SKM-1 (cell line): ENCODE results near the gene GZMM.

Experiments
- DNase-seq: peaks from one replicate; lab custom pipeline; 2025; ENCODE audit not compliant: unreplicated experiment; lab: John Stamatoyannopoulos, UW

Gene GZMM

DNA sequence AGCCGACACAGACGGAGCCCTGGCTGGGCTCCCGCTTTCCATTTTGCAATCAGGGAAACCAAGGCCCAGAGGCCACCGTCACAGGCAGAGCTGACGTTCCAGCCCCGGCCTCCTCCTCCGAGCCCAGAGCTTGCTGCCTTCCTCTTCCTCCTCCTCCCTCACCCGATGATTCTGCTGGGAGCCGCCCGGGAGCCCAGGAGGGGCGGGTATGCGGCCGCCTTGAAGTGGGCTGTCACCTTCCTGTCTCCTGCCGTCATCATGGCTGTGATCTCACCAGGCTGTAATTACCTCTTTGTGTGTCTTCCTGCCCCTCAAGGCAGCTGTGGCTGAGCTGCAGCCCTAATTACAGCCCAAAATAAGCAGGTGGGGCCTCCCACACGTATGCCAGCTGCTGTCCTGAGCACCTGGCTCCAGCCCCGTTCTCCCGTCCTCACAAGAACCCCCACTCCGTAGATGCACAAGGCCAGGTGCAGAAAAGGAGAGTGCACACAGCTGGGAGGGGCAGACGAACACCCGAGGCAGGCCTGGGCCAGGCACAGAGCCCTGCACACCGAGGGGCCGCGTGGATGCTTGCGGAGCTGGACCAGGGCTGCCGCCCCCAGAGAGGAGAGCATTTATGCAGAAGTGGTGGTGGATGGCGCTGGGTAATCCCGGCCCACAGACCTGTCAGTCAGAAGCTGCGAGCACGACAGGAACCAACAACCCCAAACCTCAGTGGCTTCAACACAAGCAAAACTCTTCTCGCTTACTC lies 32.6 kb upstream of the GZMM start:
- DNase-seq: peak; percentile 78

DNA sequence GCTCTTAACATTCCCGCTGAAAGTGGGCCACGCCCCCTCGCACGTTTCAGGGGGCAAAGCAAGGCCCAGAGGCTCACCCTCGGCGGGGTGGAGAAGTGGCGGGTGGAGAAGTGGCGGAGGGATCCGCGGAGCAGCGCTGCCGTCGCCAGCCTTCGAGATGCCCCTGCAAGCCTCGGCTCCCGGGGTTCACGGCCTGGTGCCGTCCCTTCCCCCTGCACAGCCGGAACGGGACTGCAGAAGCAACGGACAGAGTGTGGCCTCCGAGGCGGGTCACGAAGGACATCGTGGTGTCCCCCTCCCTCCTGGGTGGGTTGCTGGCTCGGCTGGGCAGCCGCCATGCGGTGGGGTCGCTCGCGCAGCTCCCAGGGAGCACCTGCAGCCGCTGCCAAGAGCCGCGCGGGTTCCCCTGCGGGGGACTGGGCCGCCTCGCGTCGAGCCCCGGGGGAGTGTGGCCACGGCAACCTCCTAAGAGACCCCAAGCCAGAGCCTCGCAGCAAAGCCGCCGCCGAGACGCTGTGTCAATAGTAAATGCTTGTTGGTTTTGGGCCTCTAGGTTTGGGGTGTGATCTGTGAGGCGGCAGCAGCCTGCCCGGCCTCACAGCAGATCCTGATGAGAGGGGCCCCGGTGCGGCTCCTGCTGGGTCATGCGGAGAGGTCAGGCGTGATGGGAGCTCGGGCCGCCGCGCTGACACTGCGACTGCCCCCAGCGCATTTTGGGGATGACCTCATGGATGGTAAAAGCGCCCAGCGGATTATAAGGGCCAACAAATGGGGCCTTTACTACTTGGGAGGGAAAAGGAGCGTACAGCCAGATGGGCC lies 31.1 kb upstream of the GZMM start:
- DNase-seq: no peak

DNA sequence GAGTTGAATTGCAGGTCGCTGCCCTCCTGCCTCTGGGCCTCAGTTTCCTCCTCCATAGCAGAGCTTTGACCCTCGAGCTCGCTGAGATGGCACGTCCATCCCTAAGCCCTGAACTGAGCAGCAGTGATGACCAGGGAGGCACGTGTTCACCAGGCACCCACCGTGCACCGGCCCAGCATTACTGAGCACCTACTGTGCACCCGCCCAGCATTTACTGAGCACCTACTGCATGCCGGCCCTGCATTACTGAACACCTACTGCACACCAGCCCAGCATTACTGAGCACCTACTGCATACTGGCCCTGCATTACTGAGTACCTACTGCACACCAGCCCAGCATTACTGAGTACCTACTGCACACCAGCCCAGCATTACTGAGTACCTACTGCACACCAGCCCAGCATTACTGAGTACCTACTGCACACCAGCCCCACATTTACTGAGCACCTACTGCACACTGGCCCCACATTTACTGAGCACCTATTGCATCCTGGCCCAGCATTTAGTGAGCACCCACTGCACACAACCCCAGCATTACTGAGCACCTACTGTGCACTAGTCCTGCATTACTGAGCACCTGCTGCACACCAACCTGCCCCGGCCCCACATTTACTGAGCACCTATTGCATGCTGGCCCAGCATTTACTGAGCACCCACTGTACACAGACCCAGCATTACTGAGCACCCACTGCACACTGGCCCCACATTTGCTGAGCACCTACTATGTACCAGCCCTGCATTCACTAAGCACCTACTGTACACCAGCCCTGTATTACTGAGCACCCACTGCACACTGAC lies 30.3 kb upstream of the GZMM start:
- no peak for DNase-seq

DNA sequence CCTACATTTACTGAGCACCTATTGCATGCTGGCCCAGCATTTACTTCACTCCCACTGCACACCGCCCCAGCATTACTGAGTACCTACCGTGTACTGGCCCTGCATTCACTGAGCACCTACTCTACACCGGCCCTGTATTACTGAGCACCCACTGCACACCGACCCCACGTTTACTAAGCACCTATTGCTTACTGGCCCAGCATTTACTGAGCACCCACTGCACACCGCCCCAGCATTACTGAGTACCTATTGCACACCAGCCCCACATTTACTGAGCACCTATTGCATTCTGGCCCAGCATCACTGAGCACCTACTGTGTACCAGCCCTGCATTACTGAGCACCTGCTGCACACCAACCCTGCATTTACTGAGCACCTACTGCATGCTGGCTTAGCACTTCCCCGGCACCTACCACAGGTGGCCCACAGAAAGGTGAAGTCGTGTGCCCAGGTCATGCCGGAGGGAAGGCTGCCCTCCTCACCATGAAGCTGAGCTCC lies 29.6 kb upstream of the GZMM start:
- no peak for DNase-seq

DNA sequence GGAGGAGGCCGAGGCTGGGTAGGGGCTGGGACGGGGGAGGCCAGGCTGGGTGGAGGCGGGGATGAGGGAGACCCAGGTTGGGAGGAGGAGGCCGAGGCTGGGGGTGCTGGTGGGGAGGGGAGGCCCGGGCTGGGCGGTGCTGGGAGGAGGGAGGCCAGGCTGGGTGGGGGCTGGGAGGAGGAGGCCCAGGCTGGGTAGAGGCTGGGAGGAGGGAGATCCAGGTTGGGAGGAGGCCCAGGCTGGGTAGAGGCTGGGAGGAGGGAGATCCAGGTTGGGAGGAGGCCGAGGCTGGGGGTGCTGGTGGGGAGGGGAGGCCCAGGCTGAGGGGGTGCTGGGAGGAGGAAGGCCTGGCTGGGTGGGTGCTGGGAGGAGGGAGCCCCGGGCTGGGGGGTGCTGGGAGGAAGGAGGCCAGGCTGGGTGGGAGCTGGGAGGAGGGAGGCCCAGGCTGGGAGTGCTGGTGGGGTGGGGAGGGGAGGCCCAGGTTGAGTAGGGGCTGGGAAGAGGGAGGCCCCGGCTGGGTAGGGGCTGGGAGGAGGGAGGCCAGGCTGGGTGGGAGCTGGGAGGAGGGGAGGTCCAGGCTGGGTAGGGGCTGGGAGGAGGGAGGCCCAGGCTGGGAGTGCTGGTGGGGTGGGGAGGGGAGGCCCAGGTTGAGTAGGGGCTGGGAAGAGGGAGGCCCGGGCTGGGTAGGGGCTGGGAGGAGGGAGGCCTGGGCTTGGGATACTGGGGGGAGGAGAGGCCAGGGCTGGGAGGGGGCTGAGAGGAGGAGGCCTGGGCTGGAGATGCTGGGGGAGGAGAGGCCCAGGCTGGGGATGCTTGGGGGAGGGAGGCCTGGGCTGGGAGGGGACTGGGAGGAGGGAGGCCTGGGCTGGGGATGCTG lies 25.9 kb upstream of the GZMM start:
- DNase-seq: no peak

DNA sequence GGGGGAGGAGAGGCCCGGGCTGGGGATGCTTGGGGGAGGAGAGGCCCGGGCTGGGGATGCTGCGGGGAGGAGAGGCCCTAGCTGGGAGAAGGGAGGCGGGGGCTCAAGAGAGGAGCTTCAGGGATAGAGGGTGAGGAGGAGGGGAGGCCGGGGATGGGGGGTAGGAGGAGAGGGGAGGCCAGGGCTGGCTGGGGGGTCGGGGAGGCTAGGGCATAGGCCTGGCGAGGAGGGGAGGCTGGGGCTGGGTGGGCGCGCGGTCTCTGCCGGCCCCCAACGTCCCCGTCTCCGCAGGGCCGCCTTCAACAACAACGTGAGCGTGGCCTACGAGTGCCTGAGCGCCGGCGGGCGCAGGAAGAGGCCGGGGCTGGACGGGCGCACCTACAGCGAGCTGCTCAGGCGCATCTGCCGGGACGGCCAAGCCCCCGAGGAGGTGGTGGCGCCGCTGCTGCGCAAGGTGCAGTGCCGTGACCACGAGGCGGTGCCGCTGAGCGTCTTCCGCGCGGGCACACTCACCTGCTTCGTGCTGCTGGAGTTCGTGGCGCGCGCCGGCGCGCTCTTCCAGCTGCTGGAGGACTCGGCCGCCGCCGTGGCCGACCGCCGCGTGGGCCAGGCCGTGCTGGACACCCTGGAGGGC lies 25.1 kb upstream of the GZMM start:
- DNase-seq: no peak

DNA sequence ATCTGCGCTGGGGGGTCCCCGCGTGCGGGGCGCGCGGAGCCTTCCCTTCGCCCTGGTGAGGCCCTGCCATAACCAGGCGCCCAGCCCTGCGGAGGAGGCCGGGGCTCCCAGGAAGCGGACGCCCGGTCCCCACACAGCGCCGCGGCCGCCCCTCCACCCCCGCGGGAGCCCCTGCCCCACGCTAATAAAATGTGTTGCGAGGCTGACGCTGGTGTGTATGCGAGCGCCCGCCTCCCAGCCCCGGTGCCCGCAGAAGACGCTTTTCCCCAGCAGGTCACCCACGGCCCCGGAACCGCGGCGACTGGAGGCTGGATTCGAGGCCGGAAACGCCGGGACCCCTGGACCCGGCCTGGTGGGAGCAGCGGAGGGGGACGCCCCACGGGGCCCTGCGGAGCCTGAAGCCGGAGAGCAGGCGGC lies 24.4 kb upstream of the GZMM start:
- no peak for DNase-seq

DNA sequence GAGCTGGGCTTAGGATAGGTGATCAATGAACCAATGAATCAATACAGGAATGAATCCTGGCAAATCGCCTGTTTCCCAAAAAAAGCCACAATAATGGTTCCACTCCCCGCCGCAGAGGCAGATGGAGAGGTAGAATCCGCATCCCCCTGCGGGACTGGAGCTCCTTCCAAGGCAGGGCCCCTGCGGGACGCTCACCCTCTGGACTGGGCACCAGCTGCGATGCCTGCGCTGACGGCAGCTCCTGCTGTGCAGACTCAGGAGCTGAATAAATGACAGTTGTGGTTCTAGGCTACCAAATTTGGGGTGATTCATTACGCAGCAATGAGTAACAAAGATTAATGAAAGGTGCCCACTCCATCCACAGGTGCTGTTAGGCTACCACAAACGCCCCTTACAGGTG lies 21.1 kb upstream of the GZMM start:
- DNase-seq: no peak

DNA sequence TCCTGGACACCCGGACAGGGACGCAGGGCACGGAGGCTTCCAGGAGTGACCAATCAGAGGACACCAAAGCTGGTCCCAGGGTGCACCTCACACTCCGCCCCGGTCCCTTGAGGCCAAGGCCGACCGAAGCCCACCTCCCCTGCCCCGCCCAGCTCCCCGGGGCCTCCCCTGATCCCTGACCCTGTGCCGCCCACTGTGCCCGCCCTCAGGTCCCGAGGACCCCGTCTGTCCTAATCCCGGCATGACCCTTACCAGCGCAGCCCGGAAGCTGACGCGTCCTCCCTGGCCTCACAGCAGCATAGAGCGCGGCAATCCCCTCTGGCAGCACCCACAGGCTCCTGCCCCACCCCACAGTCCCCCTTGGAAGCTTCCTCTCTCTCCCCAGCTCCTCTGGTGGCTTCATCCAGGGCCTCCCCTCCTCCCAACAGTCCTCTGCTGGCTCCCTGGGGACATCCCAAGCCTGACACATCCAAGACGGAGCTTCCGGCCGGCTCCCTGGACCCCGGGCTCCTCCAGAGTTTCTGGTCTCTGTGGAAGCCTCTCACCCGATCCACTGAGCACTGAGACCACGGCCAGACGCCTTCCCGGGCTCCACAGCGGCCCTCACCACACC lies 19.7 kb upstream of the GZMM start:
- DNase-seq: no peak

DNA sequence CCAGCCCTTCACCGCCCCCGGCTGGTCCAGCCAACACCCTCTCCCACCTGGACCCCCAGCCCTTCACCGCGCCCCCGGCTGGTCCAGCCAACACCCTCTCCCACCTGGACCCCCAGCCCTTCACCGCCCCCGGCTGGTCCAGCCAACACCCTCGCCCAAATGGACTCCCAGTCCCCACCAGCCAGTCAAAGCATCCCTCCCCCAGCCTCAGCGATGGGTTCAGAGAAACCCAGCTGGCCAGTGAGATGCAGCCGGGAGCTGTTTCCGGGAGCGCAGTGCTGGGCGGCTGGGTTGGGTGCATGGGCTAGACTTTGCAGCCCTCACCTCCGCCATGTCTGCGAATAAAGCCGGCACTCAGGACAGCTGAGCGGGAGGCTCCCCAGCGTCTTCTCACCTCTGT lies 18.8 kb upstream of the GZMM start:
- DNase-seq: no peak

DNA sequence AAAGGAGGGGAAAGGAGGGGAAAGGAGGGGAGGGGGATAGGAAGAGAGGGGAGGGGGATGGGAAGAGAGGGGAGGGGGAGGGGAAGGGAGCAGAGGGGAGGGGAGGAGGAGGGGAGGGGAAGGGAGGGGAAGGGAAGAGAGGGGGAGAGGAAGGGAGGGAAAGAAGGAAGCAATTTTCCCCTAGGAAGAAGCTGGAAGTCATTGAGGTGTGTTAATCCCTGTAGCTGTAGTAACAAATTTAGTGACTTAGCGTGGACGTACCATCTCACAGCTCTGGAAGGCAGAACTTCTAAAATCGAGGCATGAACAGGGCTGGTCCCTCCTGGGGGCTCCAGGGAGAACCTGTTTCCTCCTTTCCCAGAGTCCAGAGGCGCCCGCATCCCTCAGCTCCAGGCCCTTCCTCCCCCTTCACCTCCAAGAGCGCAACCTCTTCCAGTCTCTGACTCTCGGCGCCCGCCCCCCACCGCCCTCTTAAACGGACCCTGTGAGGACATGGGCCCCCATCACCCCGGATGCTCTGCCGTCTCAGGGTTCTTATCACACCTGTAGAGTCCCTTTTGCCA lies 17.9 kb upstream of the GZMM start:
- no peak for DNase-seq

DNA sequence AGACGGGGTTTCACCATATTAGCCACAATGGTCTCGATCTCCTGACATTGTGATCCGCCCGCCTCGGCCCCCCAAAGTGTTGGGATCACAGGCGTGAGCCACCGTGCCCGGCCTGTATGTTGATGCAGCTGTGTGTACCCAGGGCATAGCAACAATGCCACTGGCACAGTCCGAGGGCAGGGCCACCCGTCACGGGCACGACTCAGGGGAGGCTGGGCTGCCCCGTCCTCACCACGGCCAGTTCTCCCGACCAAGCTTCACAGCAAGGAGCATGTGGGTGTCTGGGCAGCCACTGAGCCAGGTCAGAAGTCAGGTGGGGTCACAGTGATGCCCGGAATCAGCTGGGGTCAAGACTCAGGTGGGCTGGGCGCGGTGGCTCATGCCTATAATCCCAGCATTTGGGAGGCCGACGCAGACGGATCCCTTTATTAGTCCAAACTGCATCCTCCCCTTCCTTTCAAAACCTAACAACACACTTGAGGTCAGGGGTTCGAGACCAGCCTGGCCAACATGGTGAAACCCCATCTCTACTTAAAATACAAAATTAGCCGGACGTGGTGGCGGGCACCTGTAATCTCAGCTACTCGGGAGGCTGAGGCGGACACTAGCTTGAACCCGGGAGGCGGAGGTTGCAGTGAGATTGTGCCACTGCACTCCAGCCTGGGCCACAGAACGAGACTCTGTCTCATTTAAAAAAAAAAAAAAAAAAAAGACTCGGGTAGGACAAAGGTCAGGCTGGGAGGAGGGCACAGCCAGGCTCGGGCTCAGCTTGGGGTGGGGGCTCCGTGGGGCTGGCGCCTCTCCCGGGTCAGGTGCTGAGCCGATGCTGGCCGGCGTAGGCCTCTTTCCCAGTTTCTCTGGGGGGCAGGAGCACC lies 13.5 kb upstream of the GZMM start:
- DNase-seq: no peak

DNA sequence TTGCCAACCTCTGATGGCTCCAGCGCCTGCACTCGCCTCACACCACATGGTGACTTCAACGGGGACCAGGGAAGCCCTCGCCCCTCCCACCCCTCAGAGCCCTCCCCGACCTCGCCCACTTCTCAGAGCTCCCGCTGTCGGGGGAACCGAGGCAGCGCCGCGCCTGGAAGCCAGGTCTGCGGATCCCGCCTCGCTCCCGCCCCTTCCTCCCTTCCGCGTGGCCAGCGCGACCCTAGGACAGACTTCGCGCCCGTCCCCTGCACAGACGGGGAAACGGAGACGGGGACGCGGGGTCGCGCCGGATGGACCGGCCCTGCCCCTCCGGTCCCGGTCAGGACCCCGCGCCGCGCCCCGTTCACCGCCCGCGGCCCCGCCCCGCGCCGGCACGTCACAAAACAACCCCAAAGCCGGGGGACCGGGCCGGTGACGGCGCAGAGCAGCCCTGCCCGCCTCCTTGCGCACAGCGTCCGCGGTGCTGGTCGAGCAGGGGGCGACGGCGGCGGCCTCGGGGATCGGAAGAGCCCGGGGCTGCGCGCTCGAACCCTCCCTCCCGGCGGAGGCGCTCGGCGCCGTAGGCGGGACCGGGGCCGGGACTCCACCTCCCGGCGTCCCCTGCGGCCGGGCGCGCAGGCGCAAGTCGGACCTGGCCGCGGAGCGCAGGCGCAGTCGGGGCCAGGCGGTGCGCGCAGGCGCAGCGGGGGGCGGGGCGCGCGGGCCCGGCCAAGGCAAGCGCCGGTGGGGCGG lies 12.7 kb upstream of the GZMM start:
- peak; percentile 59 for DNase-seq

DNA sequence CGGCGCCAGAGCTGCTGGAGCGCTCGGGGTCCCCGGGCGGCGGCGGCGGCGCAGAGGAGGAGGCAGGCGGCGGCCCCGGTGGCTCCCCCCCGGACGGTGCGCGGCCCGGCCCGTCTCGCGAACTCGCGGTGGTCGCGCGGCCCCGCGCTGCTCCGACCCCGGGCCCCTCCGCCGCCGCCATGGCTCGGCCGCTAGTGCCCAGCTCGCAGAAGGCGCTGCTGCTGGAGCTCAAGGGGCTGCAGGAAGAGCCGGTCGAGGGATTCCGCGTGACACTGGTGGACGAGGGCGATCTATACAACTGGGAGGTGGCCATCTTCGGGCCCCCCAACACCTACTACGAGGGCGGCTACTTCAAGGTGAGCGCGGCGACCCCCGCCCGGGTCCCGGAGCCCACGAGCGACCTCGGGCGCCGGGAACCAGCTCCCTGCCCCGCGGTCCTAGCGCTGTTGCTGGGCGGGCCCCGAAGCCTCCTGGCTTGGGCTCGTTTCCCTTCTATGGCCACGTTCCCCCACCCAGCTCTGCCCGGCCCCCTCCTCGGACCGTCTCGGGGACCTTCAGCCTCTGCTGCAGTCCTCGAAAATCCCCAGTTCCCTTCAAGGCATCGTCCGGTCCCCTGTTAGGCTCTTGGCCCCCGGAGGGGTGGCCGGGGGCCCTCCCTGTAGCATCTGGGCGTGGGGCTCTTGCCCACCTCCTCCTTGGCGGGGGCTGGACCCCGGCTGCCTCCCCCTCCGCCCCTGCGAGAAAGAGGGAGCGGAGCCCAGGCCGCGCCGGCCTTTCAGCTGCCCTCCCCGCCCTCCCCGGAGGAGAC lies 11.9 kb upstream of the GZMM start, which contains the start of gene CDC34:
CDC34 (plus strand) TSS at position 8 of the 808 bp plus-strand sequence; CDS start at position 180, 172 bp downstream.
- DNase-seq: no peak

DNA sequence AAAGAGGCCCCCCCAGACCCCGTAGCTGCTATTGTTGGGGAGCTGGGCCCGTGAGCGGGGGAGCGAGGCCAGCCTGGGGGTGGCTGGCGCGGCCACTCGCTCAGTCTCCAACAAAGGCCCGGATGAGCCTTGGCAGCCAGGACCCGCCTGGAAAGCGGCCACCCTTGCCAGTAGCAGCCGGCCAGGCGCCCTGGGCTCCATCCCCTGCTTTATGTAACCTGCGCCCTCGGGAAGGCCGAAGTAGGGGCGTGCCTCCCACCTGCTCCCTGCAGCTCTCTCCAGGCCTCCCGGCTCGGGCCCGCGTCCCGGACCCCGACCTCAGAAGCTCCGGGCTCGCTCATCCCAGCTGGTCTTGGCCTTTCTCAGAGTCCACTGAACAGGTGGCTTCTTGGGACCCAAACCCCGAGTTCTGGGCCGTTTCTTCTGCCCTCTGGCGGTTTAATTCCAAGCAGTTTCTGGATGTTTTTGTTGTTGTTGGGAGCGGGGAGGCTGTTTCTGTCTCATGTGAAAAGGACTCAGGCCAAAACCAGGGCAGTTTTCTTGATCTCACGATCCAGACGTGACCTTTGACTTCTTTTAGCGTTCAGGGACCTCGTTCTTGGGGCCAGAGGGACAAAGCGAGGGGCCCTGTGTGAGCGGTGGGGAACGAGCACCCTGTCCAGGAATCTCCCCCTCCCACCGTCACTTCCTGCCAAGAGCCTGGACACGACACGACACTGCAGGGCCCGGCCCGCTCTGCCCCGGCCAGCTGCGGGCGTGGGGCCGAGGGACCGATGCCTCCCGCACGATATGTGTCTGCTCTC lies 11.1 kb upstream of the GZMM start:
- DNase-seq: no peak
